Aortic smooth muscle cell (primary cell): ENCODE results near the gene PDE3A. TPM values are rescaled to one million over a fixed set of nuclear protein-coding genes. Genes with fewer than 3 reads are reported as not detected.

Experiments
- total RNA-seq: library from RNA; depleted of rRNA; stranded (reverse); fragments of >200 nt; gene quantifications from 2 replicates; pipeline ENCODE4 v1.2.3, GENCODE V29; 2014

Gene PDE3A
- total RNA-seq: 93.3 and 102 TPM in 2 replicates

GRCh38 chr12:20368114-20368650 lies at the start of gene PDE3A:
Gene PDE3A, plus strand, starts transcription at chr12:20368537. Its CDS starts 748 bp downstream, at chr12:20369285.

GRCh38 chr12:20695232-20695631 lies 326.9 kb downstream of the PDE3A start, which contains the start of gene SLCO1C1:
Gene SLCO1C1, plus strand, starts transcription at chr12:20695332. Its CDS starts 4,245 bp downstream, at chr12:20699577.

